ENCODE measurements around the gene LPAR6.
"Not testable (repeated sequence)": the region's sequence is repeated elsewhere in the genome, so short reads cannot be mapped to it uniquely, and the experiment has no call there.

Gene LPAR6

GRCh38 chr13:48412881-48413351 is at the start of gene LPAR6:
Gene LPAR6 (minus strand): TSS chr13:48413113. CDS start chr13:48412423, 690 bp downstream.
- DNase-seq (ENCODE audit: low spot score): peak; percentile 69

- no peak for DNase-seq (ENCODE audit: low spot score)
These were observed 44.8 kb upstream of the LPAR6 start for GRCh38 chr13:48457578-48458242.

GRCh38 chr13:48456546-48456945 is 43.6 kb upstream of the LPAR6 start:
- no peak for DNase-seq (ENCODE audit: low spot score)

GRCh38 chr13:48451196-48451595 is 38.3 kb upstream of the LPAR6 start:
- not testable (repeated sequence) for DNase-seq (ENCODE audit: low spot score)

DNA sequence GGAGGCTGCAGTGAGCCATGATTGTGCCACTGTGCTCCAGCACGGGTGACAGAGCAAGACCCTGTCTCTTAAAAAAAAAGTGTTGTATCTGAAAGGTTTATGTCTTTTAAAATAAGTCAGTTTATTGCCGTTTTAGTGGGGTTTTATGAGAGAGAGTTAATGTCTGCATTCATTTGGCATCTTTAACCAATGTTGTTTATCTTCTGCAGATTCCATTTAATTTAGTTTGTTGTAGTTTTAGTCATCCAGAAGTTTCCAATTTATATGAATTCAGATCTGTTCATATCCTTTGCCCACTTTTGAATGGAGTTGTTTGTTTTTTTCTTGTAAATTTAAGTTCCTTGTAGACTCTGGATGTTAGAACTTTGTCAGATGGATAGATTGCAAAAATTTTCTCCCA is 36.7 kb upstream of the LPAR6 start:
- no peak for DNase-seq (ENCODE audit: low spot score)

DNA sequence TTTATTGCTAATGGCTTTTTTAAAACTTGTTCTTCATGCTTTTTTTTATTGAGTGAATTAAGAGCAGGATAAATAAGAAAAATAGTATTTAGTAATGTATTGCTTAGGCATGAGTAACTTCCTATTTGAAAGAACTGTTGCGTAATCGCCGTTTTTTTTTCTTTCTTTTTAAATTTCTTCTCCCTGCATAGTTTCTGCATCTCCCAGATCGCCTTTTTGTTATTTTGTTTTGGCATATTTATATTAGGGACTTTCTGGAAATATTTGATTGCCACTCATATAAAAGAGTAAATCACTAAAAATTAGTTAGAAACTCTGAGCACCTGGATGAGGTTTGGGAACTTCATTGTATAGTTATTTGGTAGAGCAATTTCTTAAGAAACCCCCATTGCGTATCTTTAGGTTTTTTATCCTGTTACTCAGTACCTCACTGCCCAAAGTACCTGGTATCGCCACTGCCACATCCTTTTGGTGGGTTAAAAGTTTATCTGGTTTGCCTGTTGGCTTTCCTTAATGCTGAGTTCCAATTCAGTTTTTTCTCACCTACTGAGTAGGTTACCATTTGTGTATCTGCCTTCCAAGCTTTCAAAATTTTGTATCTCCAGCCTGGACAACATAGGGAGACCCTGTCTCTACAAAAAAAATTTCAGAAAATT is 36.2 kb upstream of the LPAR6 start:
- DNase-seq (ENCODE audit: low spot score): no peak

- DNase-seq (ENCODE audit: low spot score): no peak
These were observed 35.5 kb upstream of the LPAR6 start for GRCh38 chr13:48448285-48448958.

DNA sequence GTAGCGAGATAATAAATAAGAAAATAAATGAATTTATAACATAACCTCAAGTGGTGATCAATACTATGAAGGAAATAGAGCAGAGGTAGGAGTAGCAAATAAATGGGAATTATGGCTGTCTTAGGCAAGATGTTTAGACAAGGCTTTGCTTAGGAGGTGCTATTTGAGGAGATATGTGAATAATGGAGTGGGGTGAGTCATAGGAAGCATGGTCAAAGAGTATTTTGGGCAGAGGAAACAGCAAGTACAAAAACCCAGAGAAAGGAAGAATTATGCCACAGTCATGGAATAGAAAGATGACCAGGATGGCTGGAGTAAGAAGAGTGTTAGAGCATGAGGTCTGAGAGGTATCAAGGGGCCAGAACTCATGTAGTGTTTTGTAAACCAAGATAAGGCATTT is 33.6 kb upstream of the LPAR6 start:
- peak; percentile 39 for DNase-seq (ENCODE audit: low spot score)

GRCh38 chr13:48443442-48444208 is 30.7 kb upstream of the LPAR6 start:
- DNase-seq (ENCODE audit: low spot score): no peak

GRCh38 chr13:48437371-48437770 is 24.5 kb upstream of the LPAR6 start:
- peak; percentile 73 for DNase-seq (ENCODE audit: low spot score)

DNA sequence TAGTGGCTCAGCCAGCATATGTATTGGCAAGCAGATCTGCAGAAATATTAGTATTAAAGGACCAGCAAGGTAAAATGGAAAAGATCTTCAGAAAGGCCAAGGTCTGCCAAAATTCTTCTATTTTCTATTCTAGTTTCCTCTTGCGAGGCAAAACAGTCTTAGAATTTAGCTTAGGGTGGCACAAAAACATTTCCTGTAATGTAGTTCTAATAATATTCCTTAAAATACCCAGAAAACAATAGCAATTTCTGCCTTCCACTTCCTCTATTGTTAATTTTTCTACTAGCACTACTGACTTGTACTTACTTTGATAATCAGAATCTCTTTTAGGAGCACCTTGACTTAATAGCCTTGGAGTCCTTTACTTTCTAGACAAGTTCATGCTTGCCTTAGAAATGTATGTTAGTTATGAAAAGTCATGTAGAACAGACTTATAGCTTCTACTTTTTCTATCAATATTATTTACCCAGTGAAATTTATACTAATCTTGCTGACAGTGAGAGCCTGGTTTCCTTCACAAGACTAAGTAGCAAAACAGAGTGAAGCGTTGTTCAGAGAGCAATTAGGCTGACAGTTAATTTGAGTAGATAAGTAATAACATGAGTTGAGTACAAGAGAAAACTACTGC is 23.9 kb upstream of the LPAR6 start:
- DNase-seq (ENCODE audit: low spot score): no peak

DNA sequence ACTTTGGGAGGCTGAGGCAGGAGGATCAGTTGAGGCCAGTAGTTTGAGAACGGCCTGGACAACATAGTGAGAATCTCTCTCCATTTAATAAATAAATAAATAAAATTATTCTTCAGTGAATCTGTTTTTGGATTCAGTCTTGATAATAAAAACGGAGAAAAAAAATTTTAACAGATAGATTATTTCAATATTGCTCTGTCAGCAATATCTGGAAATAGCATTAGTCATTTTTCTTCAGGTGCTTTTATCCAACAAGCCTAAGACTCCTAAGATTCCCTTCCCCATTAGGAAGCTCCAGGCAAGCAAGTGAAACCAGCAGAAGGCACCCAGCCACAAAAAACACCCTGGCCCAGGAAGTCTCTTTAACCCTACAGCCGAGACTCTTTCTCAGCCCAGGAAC is 21.3 kb upstream of the LPAR6 start:
- DNase-seq (ENCODE audit: low spot score): no peak

DNA sequence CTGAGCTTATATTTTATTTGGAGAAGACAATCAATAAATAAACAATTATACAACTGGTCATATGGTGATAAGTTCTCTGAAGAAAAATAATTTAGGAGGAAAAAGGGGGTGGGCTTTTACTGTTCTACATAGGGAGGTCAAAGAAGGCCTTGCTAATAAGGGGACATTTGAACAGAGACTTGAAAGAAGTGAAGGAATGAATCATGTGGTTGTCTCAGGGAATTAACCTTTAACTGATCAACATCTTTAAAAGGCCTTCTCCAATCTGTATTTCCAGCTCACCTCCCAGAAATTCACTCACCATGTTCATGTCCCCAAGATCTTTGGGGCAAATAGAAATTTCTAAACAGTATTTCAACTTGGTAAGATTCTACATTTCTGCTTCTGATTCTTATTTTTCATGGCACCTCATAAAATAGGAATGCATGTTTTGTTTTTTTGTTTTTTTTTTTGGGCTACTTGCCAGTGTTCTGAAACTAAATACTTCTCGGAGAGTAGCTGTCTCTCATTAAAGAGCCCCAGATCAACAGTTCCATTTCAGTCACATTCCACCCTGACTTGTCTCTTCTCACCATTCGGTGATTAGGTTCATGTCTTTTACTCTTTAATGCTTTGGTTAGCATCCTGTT is 19.2 kb upstream of the LPAR6 start:
- peak; percentile 25 for DNase-seq (ENCODE audit: low spot score)

GRCh38 chr13:48431431-48431830 is 18.5 kb upstream of the LPAR6 start:
- DNase-seq (ENCODE audit: low spot score): no peak

DNA sequence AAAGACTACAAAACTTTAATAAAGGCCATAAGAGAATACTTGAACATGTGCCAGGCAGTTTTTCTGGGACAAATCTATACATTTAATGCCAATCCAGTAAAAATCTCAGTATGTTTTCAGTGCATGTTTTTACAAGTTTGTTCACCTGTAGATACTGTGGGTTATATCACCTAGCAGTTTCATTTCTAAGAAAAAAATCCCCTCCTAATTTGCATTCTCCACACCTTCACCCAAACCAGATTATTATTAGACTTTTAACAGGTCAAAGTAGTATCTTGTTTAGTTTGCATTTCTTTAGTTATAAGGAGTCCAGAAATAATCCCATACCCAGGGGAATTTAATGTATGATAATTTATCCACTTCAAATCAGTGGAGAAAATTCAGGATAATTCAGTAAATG is 17.0 kb upstream of the LPAR6 start:
- no peak for DNase-seq (ENCODE audit: low spot score)

GRCh38 chr13:48429036-48429435 is 16.1 kb upstream of the LPAR6 start:
- no peak for DNase-seq (ENCODE audit: low spot score)

GRCh38 chr13:48426755-48427298 is 13.9 kb upstream of the LPAR6 start:
- DNase-seq (ENCODE audit: low spot score): not testable (repeated sequence)

DNA sequence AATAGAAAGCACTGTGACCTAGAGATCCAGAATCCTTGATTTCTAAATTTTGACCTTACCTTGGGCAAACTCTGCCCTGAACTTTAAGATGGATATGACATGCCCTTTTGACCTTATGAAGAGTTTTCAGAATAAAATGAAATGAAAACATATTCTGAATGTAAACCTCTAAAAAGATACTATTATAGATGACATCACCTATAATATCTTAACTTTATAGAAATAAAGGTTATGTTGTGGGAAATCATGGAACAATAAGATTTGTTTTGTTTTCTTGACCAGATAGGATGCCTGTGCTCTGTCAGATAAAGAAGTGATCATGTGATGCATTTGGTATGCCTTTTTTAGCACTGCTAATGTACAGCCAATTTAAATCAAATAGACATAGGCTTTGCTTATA is 13.1 kb upstream of the LPAR6 start:
- no peak for DNase-seq (ENCODE audit: low spot score)

DNA sequence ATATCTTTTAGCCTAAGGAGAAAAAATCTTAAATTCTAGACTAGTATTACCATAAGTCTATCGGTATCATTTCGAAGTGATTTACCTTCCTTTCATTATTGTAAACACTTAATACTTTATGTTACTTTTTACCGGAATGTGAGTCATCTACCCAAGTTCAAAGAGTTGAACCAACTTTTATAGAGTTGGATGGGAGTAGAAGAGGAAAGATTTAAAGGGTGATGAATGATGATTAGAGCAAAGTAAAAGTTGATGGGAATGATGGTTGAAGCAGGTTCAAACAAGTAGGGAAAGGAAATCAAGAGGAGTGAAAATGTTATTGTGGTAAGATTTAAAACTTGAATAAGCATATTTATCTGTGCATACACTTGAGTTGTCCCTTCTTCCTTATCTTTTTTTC is 11.3 kb upstream of the LPAR6 start:
- no peak for DNase-seq (ENCODE audit: low spot score)

DNA sequence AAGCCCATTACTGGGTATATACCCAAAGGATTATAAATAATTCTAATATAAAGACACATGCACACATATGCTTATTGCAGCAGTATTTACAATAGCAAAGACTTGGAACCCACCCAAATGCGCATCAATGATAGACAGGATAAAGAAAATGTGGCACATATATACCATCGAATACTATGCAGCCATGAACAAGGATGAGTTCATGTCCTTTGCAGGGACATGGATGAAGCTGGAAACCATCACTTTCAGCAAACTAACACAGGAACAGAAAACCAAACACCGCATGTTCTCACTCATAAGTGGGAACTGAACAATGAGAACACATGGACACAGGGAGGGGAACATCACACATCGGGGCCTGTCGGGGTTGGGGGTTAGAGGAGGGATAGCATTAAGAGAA is 9.1 kb upstream of the LPAR6 start:
- DNase-seq (ENCODE audit: low spot score): not testable (repeated sequence)

DNA sequence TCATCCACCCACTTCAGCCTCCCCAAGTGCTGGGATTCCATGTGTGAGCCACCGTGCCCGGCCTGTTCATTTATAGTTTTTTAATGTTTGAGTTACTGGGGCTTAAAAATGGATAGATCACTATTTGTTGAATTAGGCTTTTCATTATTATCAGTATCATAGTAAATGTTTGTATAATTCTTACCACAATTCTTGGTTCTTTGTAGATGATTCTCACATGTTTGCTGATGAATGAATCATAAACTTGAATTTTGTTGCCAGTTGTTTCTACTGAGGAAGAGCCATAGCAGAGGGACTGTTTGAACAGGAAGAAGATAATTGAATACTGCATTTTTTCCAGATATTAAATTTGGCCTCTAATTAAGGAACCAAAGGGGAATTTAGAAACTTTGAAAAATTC is 2.6 kb upstream of the LPAR6 start:
- no peak for DNase-seq (ENCODE audit: low spot score)

Measured in kidney tubule cell (primary cell).